GM19463 (cell line): ENCODE measurements around the gene MYH13.

ENCODE experiments used
- ATAC-seq: cut with Tn5 transposase; IDR thresholded peaks from one replicate; pipeline ENCODE4 v1.9.1; 2021; ENCODE audit warnings: mild to moderate bottlenecking, moderate library complexity; ENCODE audit not compliant: unreplicated experiment

The MYH13 gene

GRCh38 chr17:10349403-10349802 lies 23.4 kb downstream of the MYH13 start:
- no peak for ATAC-seq

- ATAC-seq = no peak
Observed at GRCh38 chr17:10344816-10345215, 28.0 kb downstream of the MYH13 start.

- no peak for ATAC-seq
Observed at GRCh38 chr17:10339051-10339450, 33.8 kb downstream of the MYH13 start.

GRCh38 chr17:10337976-10338375 lies 34.8 kb downstream of the MYH13 start:
- ATAC-seq = no peak

- ATAC-seq = no peak
Observed at GRCh38 chr17:10337136-10337535, 35.7 kb downstream of the MYH13 start.

- ATAC-seq = no peak
Observed at GRCh38 chr17:10336393-10336792, 36.4 kb downstream of the MYH13 start.

- ATAC-seq = no peak
Observed at GRCh38 chr17:10332515-10332914, 40.3 kb downstream of the MYH13 start.

- no peak for ATAC-seq
Observed at GRCh38 chr17:10328971-10329923, 43.6 kb downstream of the MYH13 start.

- no peak for ATAC-seq
Observed at GRCh38 chr17:10328206-10328605, 44.6 kb downstream of the MYH13 start.

- ATAC-seq = no peak
Observed at GRCh38 chr17:10327640-10328039, 45.2 kb downstream of the MYH13 start.

- no peak for ATAC-seq
Observed at GRCh38 chr17:10325031-10325695, 47.6 kb downstream of the MYH13 start.

- ATAC-seq = no peak
Observed at GRCh38 chr17:10323812-10324610, 48.8 kb downstream of the MYH13 start.

GRCh38 chr17:10318535-10318934 lies 54.3 kb downstream of the MYH13 start:
- no peak for ATAC-seq

- ATAC-seq = no peak
Observed at GRCh38 chr17:10317543-10317834, 55.3 kb downstream of the MYH13 start.

- ATAC-seq = peak; percentile 60
Observed at GRCh38 chr17:10316801-10317542, 55.8 kb downstream of the MYH13 start.

- ATAC-seq = no peak
Observed at GRCh38 chr17:10314329-10314728, 58.5 kb downstream of the MYH13 start.

- no peak for ATAC-seq
Observed at GRCh38 chr17:10313037-10313672, 59.7 kb downstream of the MYH13 start.

- no peak for ATAC-seq
Observed at GRCh38 chr17:10311131-10311530, 61.7 kb downstream of the MYH13 start.

- no peak for ATAC-seq
Observed at GRCh38 chr17:10309003-10309974, 63.5 kb downstream of the MYH13 start.
